Jurkat, Clone E6-1 (cell line): ENCODE data around the gene RASD2. TPM values are rescaled to one million over a fixed set of nuclear protein-coding genes. Genes with fewer than 3 reads are reported as not detected.
A peak's percentile ranks its signal among the peaks of the same experiment; 100 is the strongest.
"Not testable (repeated sequence)": the region's sequence is repeated elsewhere in the genome, so short reads cannot be mapped to it uniquely, and the experiment has no call there.

ENCODE experiments used
- DNase-seq: peaks from one replicate; pipeline ENCODE4 v3.0.0-alpha.2; 2011; ENCODE audit warnings: low read depth, low spot score
- H3K4me3 ChIP-seq: 2 replicates; pipeline ENCODE4 v1.5.1; 2011; ENCODE audit warnings: mild to moderate bottlenecking, low read length, control low read depth, moderate library complexity
- polyA plus RNA-seq: library from polyadenylated mRNA; unstranded; fragments of >200 nt; gene quantifications from one replicate; pipeline ENCODE4 v1.2.1, GENCODE V29; 2012; ENCODE audit warnings: missing spikeins; ENCODE audit not compliant: insufficient read length, insufficient read depth

The RASD2 gene
- polyA plus RNA-seq: 0.68 TPM

- peak; percentile 23 for DNase-seq
- H3K4me3 ChIP-seq: peak within 1 kb of the TSS; percentile 53
Measured at GRCh38 chr22:35540595-35541253, at the start of gene RASD2. Gene RASD2 (plus strand): TSS chr22:35540831. CDS start chr22:35546810, 5,979 bp downstream.

GRCh38 chr22:35491061-35491907 lies 49.3 kb upstream of the RASD2 start:
- DNase-seq: peak; percentile 21
- peak overlapping the region; percentile 8; the same call in 1 of the 2 replicates for H3K4me3 ChIP-seq

GRCh38 chr22:35491908-35492380 lies 48.7 kb upstream of the RASD2 start:
- DNase-seq: peak; percentile 65
- H3K4me3 ChIP-seq: peak overlapping the region; percentile 1; the same call in 1 of the 2 replicates

- DNase-seq: no peak
- no peak overlapping the region for H3K4me3 ChIP-seq
Measured at GRCh38 chr22:35493074-35493473, 47.6 kb upstream of the RASD2 start.

GRCh38 chr22:35495711-35496110 lies 44.9 kb upstream of the RASD2 start:
- DNase-seq, H3K4me3 ChIP-seq: not testable (repeated sequence)

- no peak for DNase-seq
- no peak overlapping the region for H3K4me3 ChIP-seq
Measured at GRCh38 chr22:35496768-35497312, 43.8 kb upstream of the RASD2 start.

GRCh38 chr22:35498026-35498800 lies 42.4 kb upstream of the RASD2 start:
- no peak overlapping the region for H3K4me3 ChIP-seq
- DNase-seq: no peak

- H3K4me3 ChIP-seq: no peak overlapping the region
- no peak for DNase-seq
Measured at GRCh38 chr22:35502836-35503235, 37.8 kb upstream of the RASD2 start.

- no peak overlapping the region for H3K4me3 ChIP-seq
Measured at GRCh38 chr22:35505399-35506258, 35.0 kb upstream of the RASD2 start.

GRCh38 chr22:35506259-35506570 lies 34.4 kb upstream of the RASD2 start:
- no peak overlapping the region for H3K4me3 ChIP-seq
- DNase-seq: no peak

More at GRCh38 chr22:35505399-35506258, 35.0 kb upstream of the RASD2 start:
- DNase-seq: no peak

- DNase-seq, H3K4me3 ChIP-seq: not testable (repeated sequence)
Measured at GRCh38 chr22:35507851-35508250, 32.8 kb upstream of the RASD2 start.

GRCh38 chr22:35509451-35509850 lies 31.2 kb upstream of the RASD2 start:
- H3K4me3 ChIP-seq: no peak overlapping the region

GRCh38 chr22:35509960-35510359 lies 30.7 kb upstream of the RASD2 start:
- no peak for DNase-seq
- no peak overlapping the region for H3K4me3 ChIP-seq

More at GRCh38 chr22:35509451-35509850, 31.2 kb upstream of the RASD2 start:
- no peak for DNase-seq

GRCh38 chr22:35510481-35510934 lies 30.1 kb upstream of the RASD2 start:
- DNase-seq: no peak
- H3K4me3 ChIP-seq: no peak overlapping the region

- DNase-seq: no peak
- H3K4me3 ChIP-seq: no peak overlapping the region
Measured at GRCh38 chr22:35510951-35511350, 29.7 kb upstream of the RASD2 start.

- H3K4me3 ChIP-seq: no peak overlapping the region
- no peak for DNase-seq
Measured at GRCh38 chr22:35514366-35514765, 26.3 kb upstream of the RASD2 start.

GRCh38 chr22:35515952-35516351 lies 24.7 kb upstream of the RASD2 start:
- not testable (repeated sequence) for DNase-seq, H3K4me3 ChIP-seq

GRCh38 chr22:35516723-35517122 lies 23.9 kb upstream of the RASD2 start:
- H3K4me3 ChIP-seq: no peak overlapping the region
- no peak for DNase-seq
